HepG2 (cell line): Measurements from ENCODE around the gene FITM2. TPM values are rescaled to one million over a fixed set of nuclear protein-coding genes. Genes with fewer than 3 reads are reported as not detected.

Experiments used
- ELF4 ChIP-seq: sonication (generic); formaldehyde crosslinking; IDR thresholded peaks from 2 replicates; pipeline ENCODE4 v1.5.0; 2020; ENCODE audit warnings: missing genetic modification reagents, mild to moderate bottlenecking, moderate library complexity, borderline replicate concordance
- FOXA3 ChIP-seq: IDR thresholded peaks from 2 replicates; pipeline ENCODE4 v1.6.1; 2016; ENCODE audit warnings: missing genetic modification reagents, missing compliant biosample characterization
- GABPB1 ChIP-seq: IDR thresholded peaks from 2 replicates; pipeline ENCODE4 v1.6.1; 2016; ENCODE audit warnings: mild to moderate bottlenecking, missing genetic modification reagents, moderate library complexity, missing compliant biosample characterization
- HNRNPLL ChIP-seq: fragments of 200-400 bp; formaldehyde crosslinking; IDR thresholded peaks from 2 replicates; pipeline ENCODE4 v1.6.1; 2017; ENCODE audit warnings: mild to moderate bottlenecking, low read depth, low read length; ENCODE audit not compliant: poor library complexity, severe bottlenecking
- LCORL ChIP-seq, 2 experiments: fragments of 450-650 bp in 1 of 2; sonication (generic) in 1 of 2; formaldehyde crosslinking in 1 of 2; IDR thresholded peaks; 2 replicates each; pipeline versions ENCODE4 v1.5.0 to v1.6.1; 2017 to 2020; ENCODE audit warnings: antibody characterized with exemption in 1 of 2, missing genetic modification reagents in 1 of 2
- MAF1 ChIP-seq: sonication (generic); formaldehyde crosslinking; IDR thresholded peaks from 2 replicates; pipeline ENCODE4 v1.5.0; 2020; ENCODE audit warnings: missing genetic modification reagents, borderline replicate concordance
- MEIS2 ChIP-seq: sonication (generic); formaldehyde crosslinking; IDR thresholded peaks from 2 replicates; pipeline ENCODE4 v1.9.0; 2021; ENCODE audit warnings: mild to moderate bottlenecking, missing genetic modification reagents
- NFIC ChIP-seq: IDR thresholded peaks from 2 replicates; pipeline ENCODE4 v1.6.1; 2012; ENCODE audit warnings: mild to moderate bottlenecking, low read length, inconsistent platforms
- NFRKB ChIP-seq: fragments of 450-650 bp; IDR thresholded peaks from 2 replicates; pipeline ENCODE4 v1.6.1; 2017
- NKX3-1 ChIP-seq: sonication (generic); formaldehyde crosslinking; IDR thresholded peaks from 2 replicates; pipeline ENCODE4 v1.5.0; 2020; ENCODE audit warnings: missing genetic modification reagents
- POLR2G ChIP-seq: fragments of 200-400 bp; formaldehyde crosslinking; IDR thresholded peaks from 2 replicates; pipeline ENCODE4 v1.6.1; 2018; ENCODE audit warnings: mild to moderate bottlenecking, low read depth, low read length, moderate library complexity
- RCOR2 ChIP-seq: IDR thresholded peaks from 2 replicates; pipeline ENCODE4 v1.6.1; 2016; ENCODE audit warnings: missing biosample characterization, missing genetic modification reagents
- SMC3 ChIP-seq: IDR thresholded peaks from 2 replicates; pipeline ENCODE4 v1.6.1; 2011; ENCODE audit warnings: low read length, improper control_type of control experiment
- SP140L ChIP-seq: sonication (generic); formaldehyde crosslinking; IDR thresholded peaks from 2 replicates; pipeline ENCODE4 v1.4.0; 2020; ENCODE audit warnings: missing genetic modification reagents, borderline replicate concordance
- ZFP41 ChIP-seq: sonication (generic); formaldehyde crosslinking; IDR thresholded peaks from 2 replicates; pipeline ENCODE4 v1.4.0; 2020; ENCODE audit warnings: mild to moderate bottlenecking, missing genetic modification reagents, borderline replicate concordance
- ZKSCAN5 ChIP-seq: sonication (generic); formaldehyde crosslinking; IDR thresholded peaks from 2 replicates; pipeline ENCODE4 v1.5.1; 2020; ENCODE audit warnings: mild to moderate bottlenecking, missing genetic modification reagents
- ZNF20 ChIP-seq: sonication (generic); formaldehyde crosslinking; IDR thresholded peaks from 2 replicates; pipeline ENCODE4 v1.4.0; 2020; ENCODE audit warnings: mild to moderate bottlenecking, moderate library complexity, missing genetic modification reagents
- ZNF589 ChIP-seq: sonication (generic); formaldehyde crosslinking; conservative IDR thresholded peaks from 2 replicates; pipeline ENCODE4 v1.8.0; 2022; ENCODE audit warnings: mild to moderate bottlenecking, moderate library complexity, missing genetic modification reagents
- ZNF598 ChIP-seq: sonication (generic); formaldehyde crosslinking; IDR thresholded peaks from 2 replicates; pipeline ENCODE4 v1.5.1; 2020; ENCODE audit warnings: mild to moderate bottlenecking, missing genetic modification reagents, borderline replicate concordance
- polyA plus RNA-seq, 8 experiments: library from polyadenylated mRNA; depleted of rRNA in 3 of 8; stranded (reverse) in 7 of 8; unstranded in 1 of 8; fragments of >200 nt; fragmentation: Illumina TruSeq in 4 of 8; extraction: Trizol in 4 of 8; gene quantifications; 2 replicates each; pipeline versions ENCODE4 v1.2.1 to v1.2.3, GENCODE V29; 2011 to 2016; ENCODE audit warnings: low read depth in 4 of 8, missing spikeins in 1 of 8, mixed read lengths in 1 of 8; ENCODE audit not compliant: insufficient read depth in 1 of 8
- total RNA-seq, 5 experiments: library from RNA; depleted of rRNA; stranded (reverse); fragments of >200 nt; fragmentation: Illumina TruSeq; extraction: Trizol; gene quantifications; 2 replicates each; pipeline ENCODE4 v1.2.3, GENCODE V29; 2016; ENCODE audit warnings: low read depth in 1 of 5
- TF ChIP-seq, protein P1 (sequence below): sonication (generic); formaldehyde crosslinking; IDR thresholded peaks from 2 replicates; pipeline ENCODE4 v1.4.0; 2020; ENCODE audit warnings: missing genetic modification reagents
- TF ChIP-seq, protein P2 (sequence below): sonication (generic); formaldehyde crosslinking; IDR thresholded peaks from 2 replicates; pipeline ENCODE4 v1.5.0; 2020; ENCODE audit warnings: missing genetic modification reagents, mild to moderate bottlenecking, borderline replicate concordance
- TF ChIP-seq, protein P3 (sequence below): sonication (generic); formaldehyde crosslinking; IDR thresholded peaks from 2 replicates; pipeline ENCODE4 v1.4.0; 2020; ENCODE audit warnings: missing genetic modification reagents

The FITM2 gene
- total and polyA plus RNA-seq, 2 of the 13 experiments (the other 11 are each of a cell fraction or from before 2014, with no cell fraction given), result 9.6 to 24.5 TPM

DNA sequence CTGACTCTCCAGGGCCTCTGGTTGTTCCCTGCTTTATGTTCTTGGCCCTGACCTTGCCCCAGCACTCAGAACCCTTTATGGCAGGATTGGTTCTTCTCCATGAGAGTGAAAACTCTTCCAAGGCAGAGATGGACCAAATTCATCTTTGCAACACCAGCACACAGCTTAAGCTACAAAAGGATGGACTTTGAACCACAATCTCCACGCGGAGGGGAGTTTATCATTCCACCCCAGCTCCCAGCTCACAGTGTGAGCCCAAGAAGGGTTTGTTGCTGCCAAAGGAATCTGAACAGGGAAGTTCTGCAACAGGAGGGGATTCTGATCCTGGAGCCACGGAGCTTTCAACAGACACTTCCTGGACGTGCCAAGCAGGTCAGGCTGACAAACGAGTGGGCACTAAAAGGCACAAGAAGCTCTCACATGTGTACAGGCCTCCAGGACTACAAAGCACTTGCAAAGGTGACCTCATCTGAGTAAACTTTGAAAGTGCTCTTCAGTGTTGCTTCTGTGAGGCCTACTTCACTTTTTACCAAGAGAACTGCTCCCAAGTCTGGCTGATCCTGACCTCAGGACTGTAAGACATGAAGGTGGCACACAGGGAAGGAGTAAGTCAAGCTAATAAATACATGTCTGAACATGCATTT is 8.9 kb downstream of the FITM2 start (continued):
- TF ChIP-seq, protein P1, sequence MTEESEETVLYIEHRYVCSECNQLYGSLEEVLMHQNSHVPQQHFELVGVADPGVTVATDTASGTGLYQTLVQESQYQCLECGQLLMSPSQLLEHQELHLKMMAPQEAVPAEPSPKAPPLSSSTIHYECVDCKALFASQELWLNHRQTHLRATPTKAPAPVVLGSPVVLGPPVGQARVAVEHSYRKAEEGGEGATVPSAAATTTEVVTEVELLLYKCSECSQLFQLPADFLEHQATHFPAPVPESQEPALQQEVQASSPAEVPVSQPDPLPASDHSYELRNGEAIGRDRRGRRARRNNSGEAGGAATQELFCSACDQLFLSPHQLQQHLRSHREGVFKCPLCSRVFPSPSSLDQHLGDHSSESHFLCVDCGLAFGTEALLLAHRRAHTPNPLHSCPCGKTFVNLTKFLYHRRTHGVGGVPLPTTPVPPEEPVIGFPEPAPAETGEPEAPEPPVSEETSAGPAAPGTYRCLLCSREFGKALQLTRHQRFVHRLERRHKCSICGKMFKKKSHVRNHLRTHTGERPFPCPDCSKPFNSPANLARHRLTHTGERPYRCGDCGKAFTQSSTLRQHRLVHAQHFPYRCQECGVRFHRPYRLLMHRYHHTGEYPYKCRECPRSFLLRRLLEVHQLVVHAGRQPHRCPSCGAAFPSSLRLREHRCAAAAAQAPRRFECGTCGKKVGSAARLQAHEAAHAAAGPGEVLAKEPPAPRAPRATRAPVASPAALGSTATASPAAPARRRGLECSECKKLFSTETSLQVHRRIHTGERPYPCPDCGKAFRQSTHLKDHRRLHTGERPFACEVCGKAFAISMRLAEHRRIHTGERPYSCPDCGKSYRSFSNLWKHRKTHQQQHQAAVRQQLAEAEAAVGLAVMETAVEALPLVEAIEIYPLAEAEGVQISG (CRISPR knock-in tag), result peak; percentile 77
- TF ChIP-seq POLR2G, result peak; percentile 86
- peak; percentile 97 for TF ChIP-seq FOXA3
- no peak for TF ChIP-seq LCORL (IDR thresholded peaks at IDR 0.05)
- peak; percentile 65; the same call in 1 of the 2 replicates for TF ChIP-seq LCORL (CRISPR knock-in tag; IDR thresholded peaks at IDR 0.05)
- TF ChIP-seq MAF1 (CRISPR knock-in tag), result no peak
- TF ChIP-seq HNRNPLL, result no peak
- TF ChIP-seq, protein P2, sequence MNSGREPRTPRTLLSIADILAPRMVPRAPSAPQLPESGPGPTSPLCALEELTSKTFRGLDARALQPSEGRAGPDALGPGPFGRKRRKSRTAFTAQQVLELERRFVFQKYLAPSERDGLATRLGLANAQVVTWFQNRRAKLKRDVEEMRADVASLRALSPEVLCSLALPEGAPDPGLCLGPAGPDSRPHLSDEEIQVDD, result no peak
- TF ChIP-seq SP140L, result 0 out of 2 replicates have a peak, but pooled peaks have one; percentile 78
- no peak for TF ChIP-seq ZKSCAN5 (CRISPR knock-in tag)
- TF ChIP-seq MEIS2 (CRISPR knock-in tag), result peak; percentile 86
- no peak for TF ChIP-seq ZNF589 (CRISPR knock-in tag)
- TF ChIP-seq NFIC, result no peak; the same call in 1 of the 2 replicates
- TF ChIP-seq NFRKB, result no peak
- peak; percentile 1 for TF ChIP-seq SMC3
- no peak; the same call in 1 of the 2 replicates for TF ChIP-seq ZNF598 (CRISPR knock-in tag)
- peak; percentile 83; the same call in 1 of the 2 replicates for TF ChIP-seq ZFP41 (CRISPR knock-in tag)
- TF ChIP-seq NKX3-1 (CRISPR knock-in tag), result no peak
- no peak for TF ChIP-seq ELF4 (CRISPR knock-in tag)
- TF ChIP-seq ZNF20 (CRISPR knock-in tag), result no peak
- no peak; the same call in none of the 2 replicates for TF ChIP-seq RCOR2 (CRISPR knock-in tag)
- TF ChIP-seq, protein P3, sequence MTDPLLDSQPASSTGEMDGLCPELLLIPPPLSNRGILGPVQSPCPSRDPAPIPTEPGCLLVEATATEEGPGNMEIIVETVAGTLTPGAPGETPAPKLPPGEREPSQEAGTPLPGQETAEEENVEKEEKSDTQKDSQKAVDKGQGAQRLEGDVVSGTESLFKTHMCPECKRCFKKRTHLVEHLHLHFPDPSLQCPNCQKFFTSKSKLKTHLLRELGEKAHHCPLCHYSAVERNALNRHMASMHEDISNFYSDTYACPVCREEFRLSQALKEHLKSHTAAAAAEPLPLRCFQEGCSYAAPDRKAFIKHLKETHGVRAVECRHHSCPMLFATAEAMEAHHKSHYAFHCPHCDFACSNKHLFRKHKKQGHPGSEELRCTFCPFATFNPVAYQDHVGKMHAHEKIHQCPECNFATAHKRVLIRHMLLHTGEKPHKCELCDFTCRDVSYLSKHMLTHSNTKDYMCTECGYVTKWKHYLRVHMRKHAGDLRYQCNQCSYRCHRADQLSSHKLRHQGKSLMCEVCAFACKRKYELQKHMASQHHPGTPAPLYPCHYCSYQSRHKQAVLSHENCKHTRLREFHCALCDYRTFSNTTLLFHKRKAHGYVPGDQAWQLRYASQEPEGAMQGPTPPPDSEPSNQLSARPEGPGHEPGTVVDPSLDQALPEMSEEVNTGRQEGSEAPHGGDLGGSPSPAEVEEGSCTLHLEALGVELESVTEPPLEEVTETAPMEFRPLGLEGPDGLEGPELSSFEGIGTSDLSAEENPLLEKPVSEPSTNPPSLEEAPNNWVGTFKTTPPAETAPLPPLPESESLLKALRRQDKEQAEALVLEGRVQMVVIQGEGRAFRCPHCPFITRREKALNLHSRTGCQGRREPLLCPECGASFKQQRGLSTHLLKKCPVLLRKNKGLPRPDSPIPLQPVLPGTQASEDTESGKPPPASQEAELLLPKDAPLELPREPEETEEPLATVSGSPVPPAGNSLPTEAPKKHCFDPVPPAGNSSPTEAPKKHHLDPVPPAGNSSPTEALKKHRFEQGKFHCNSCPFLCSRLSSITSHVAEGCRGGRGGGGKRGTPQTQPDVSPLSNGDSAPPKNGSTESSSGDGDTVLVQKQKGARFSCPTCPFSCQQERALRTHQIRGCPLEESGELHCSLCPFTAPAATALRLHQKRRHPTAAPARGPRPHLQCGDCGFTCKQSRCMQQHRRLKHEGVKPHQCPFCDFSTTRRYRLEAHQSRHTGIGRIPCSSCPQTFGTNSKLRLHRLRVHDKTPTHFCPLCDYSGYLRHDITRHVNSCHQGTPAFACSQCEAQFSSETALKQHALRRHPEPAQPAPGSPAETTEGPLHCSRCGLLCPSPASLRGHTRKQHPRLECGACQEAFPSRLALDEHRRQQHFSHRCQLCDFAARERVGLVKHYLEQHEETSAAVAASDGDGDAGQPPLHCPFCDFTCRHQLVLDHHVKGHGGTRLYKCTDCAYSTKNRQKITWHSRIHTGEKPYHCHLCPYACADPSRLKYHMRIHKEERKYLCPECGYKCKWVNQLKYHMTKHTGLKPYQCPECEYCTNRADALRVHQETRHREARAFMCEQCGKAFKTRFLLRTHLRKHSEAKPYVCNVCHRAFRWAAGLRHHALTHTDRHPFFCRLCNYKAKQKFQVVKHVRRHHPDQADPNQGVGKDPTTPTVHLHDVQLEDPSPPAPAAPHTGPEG, result 0 out of 2 replicates have a peak, but pooled peaks have one; percentile 39
- peak; percentile 42; the same call in 1 of the 2 replicates for TF ChIP-seq GABPB1
